Neuronal stem cell (in vitro differentiated cells): Measurements from ENCODE around the gene OR4X1.
"Not testable (repeated sequence)": the region's sequence is repeated elsewhere in the genome, so short reads cannot be mapped to it uniquely, and the experiment has no call there.

Source experiments
- DNase-seq: peaks from one replicate; pipeline ENCODE4 v3.0.0-alpha.2; 2013; ENCODE audit warnings: low spot score
- H2AFZ ChIP-seq: one replicate; pipeline ENCODE4 v1.6.1; 2013; ENCODE audit warnings: mild to moderate bottlenecking, low read length, inconsistent platforms
- H2AK5ac ChIP-seq: 2 replicates; pipeline ENCODE4 v1.6.1; 2013; ENCODE audit warnings: low read depth, mild to moderate bottlenecking, inconsistent platforms, low read length, moderate library complexity, mixed read lengths
- H2BK120ac ChIP-seq: 2 replicates; pipeline ENCODE4 v1.6.1; 2013; ENCODE audit warnings: low read depth, mild to moderate bottlenecking, inconsistent platforms, low read length, moderate library complexity, mixed read lengths
- H2BK12ac ChIP-seq: one replicate; pipeline ENCODE4 v1.6.1; 2013; ENCODE audit warnings: low read length, inconsistent platforms
- H2BK15ac ChIP-seq: 2 replicates; pipeline ENCODE4 v1.6.1; 2013; ENCODE audit warnings: mild to moderate bottlenecking, low read length, inconsistent platforms, mixed read lengths
- H2BK5ac ChIP-seq: one replicate; pipeline ENCODE4 v1.6.1; 2013; ENCODE audit warnings: inconsistent platforms, mild to moderate bottlenecking, low read length, moderate library complexity
- H3K14ac ChIP-seq: one replicate; pipeline ENCODE4 v1.6.1; 2013; ENCODE audit warnings: low read length, inconsistent platforms
- H3K18ac ChIP-seq: 2 replicates; pipeline ENCODE4 v1.6.1; 2013; ENCODE audit warnings: low read length, inconsistent platforms
- H3K23ac ChIP-seq: 2 replicates; pipeline ENCODE4 v1.6.1; 2013; ENCODE audit warnings: low read depth, mild to moderate bottlenecking, mixed read lengths, low read length, inconsistent platforms; ENCODE audit not compliant: poor library complexity
- H3K27ac ChIP-seq: replicated peaks from 3 replicates; pipeline ENCODE4 v1.5.1; 2013; ENCODE audit warnings: low read length, inconsistent platforms
- H3K27me3 ChIP-seq, 3 experiments: 2 replicates each; pipeline ENCODE4 v1.6.1; 2013; ENCODE audit warnings: low read length in 3 of 3, mild to moderate bottlenecking in 2 of 3, inconsistent platforms in 1 of 3, low read depth in 1 of 3, mixed read lengths in 1 of 3, moderate library complexity in 1 of 3; ENCODE audit not compliant: control insufficient read depth in 3 of 3, insufficient read depth in 3 of 3
- H3K36me3 ChIP-seq, 2 donors: replicated peaks in 1 of 2; 2 replicates each; pipeline ENCODE4 v1.6.1; 2013; ENCODE audit warnings: low read length in 2 of 2; ENCODE audit not compliant: control insufficient read depth in 2 of 2, insufficient read depth in 2 of 2
- H3K4ac ChIP-seq: 2 replicates; pipeline ENCODE4 v1.6.1; 2013; ENCODE audit warnings: inconsistent platforms, mild to moderate bottlenecking, low read length, moderate library complexity
- H3K4me1 ChIP-seq, 2 donors: 1 replicate in 1 of 2; 2 replicates in 1 of 2; pipeline ENCODE4 v1.6.1; 2013; ENCODE audit warnings: low read length in 2 of 2, low read depth in 1 of 2; ENCODE audit not compliant: control insufficient read depth in 2 of 2, insufficient read depth in 1 of 2
- H3K4me2 ChIP-seq: one replicate; pipeline ENCODE4 v1.6.1; 2013; ENCODE audit warnings: mild to moderate bottlenecking, low read length, inconsistent platforms; ENCODE audit not compliant: insufficient read depth, poor library complexity, severe bottlenecking
- H3K4me3 ChIP-seq, 2 donors: 2 replicates each; pipeline ENCODE4 v1.5.1; 2013; ENCODE audit warnings: low read length in 2 of 2, mild to moderate bottlenecking in 2 of 2, inconsistent platforms in 1 of 2, moderate library complexity in 1 of 2
- H3K79me1 ChIP-seq: one replicate; pipeline ENCODE4 v1.6.1; 2013; ENCODE audit warnings: low read depth, mild to moderate bottlenecking, inconsistent platforms, low read length, moderate library complexity
- H3K9ac ChIP-seq: one replicate; pipeline ENCODE4 v1.6.1; 2013; ENCODE audit warnings: mild to moderate bottlenecking, low read depth, low read length, inconsistent platforms; ENCODE audit not compliant: poor library complexity
- H3K9me3 ChIP-seq, 2 donors: replicated peaks in 1 of 2; 2 replicates each; pipeline versions ENCODE3 to v1.6.1; 2013; ENCODE audit warnings: low read length in 2 of 2, mild to moderate bottlenecking in 2 of 2, inconsistent platforms in 1 of 2, low read depth in 1 of 2, mixed read lengths in 1 of 2, moderate library complexity in 1 of 2; ENCODE audit not compliant: control insufficient read depth in 2 of 2, insufficient read depth in 1 of 2
- H4K8ac ChIP-seq: one replicate; pipeline ENCODE4 v1.6.1; 2013; ENCODE audit warnings: low read depth, mild to moderate bottlenecking, inconsistent platforms, low read length, moderate library complexity
- H4K91ac ChIP-seq: one replicate; pipeline ENCODE4 v1.6.1; 2013; ENCODE audit warnings: low read length, low read depth, mild to moderate bottlenecking, inconsistent platforms; ENCODE audit not compliant: poor library complexity
- WGBS, 2 donors: extraction: QIAGEN DNeasy Blood & Tissue Kit; methylation state at CpG; one replicate each; pipeline ENCODE4 v1.1.7; 2013; ENCODE audit warnings: missing lambda C conversion rate in 2 of 2, mixed read lengths in 1 of 2; ENCODE audit not compliant: insufficient read length in 2 of 2, insufficient replicate concordance in 1 of 2; ENCODE audit errors: extremely low coverage in 2 of 2; 5-methylcytosine and 5-hydroxymethylcytosine counted together

The OR4X1 gene

GRCh38 chr11:48307760-48308386 lies 44.2 kb downstream of the OR4X1 start:
- Histone ChIP-seq H3K36me3 (peaks cover 0 to 1% of the 10 kb centered on the region in 2 donors), H2BK15ac (no peak overlapping the region), H2BK5ac (no peak overlapping the region), H2BK120ac (no peak overlapping the region), H3K4ac (no peak overlapping the region), H3K23ac (no peak overlapping the region), H2BK12ac (no peak overlapping the region), H4K8ac (no peak overlapping the region), H3K9ac (no peak overlapping the region), H3K4me3 (no peak overlapping the region), H3K27ac (no peak overlapping the region), H3K14ac (no peak overlapping the region), H2AFZ (no peak overlapping the region), H3K4me2 (no peak overlapping the region), H4K91ac (no peak overlapping the region), H3K79me1 (no peaks in the 10 kb centered on the region), H3K9me3 (peaks cover 0 to 23% of the 10 kb centered on the region in 2 donors), H3K27me3 (peaks cover 0 to 2% (median 2%) of the 10 kb centered on the region in 3 experiments), H2AK5ac (no peak overlapping the region), H3K18ac (no peak overlapping the region), H3K4me1 (no peaks in the 10 kb centered on the region)
- WGBS, 2 donors: 100% methylated on average over 1 of the region's 5 CpGs; no CpG with 5 or more reads in 1 of the 2 donors
- peak; percentile 1 for DNase-seq

- H4K91ac ChIP-seq, H2BK5ac ChIP-seq, H3K4ac ChIP-seq, H4K8ac ChIP-seq, H3K4me1 ChIP-seq, H2BK120ac ChIP-seq, H2AFZ ChIP-seq, H2BK15ac ChIP-seq, H3K79me1 ChIP-seq, H3K14ac ChIP-seq, H2BK12ac ChIP-seq, H3K18ac ChIP-seq, H3K4me3 ChIP-seq, DNase-seq, H3K36me3 ChIP-seq, H2AK5ac ChIP-seq, H3K23ac ChIP-seq, H3K27ac ChIP-seq, H3K9ac ChIP-seq, H3K4me2 ChIP-seq, H3K27me3 ChIP-seq: not testable (repeated sequence)
- no CpG with 5 or more reads among the region's 2 CpGs for WGBS, 2 donors
- peaks cover 0 to 18% of the 10 kb centered on the region in 2 donors for H3K9me3 ChIP-seq
Measured at GRCh38 chr11:48313590-48313989, 49.9 kb downstream of the OR4X1 start.
